HCT116 (cell line): ENCODE results near the gene CTBP2. TPM values are rescaled to one million over a fixed set of nuclear protein-coding genes. Genes with fewer than 3 reads are reported as not detected.

Source experiments
- ATAC-seq: fragments of 200-7000 bp; cut with Tn5 transposase; 2 replicates; pipeline ENCODE4 v1.9.1; 2020; ENCODE audit warnings: mild to moderate bottlenecking, moderate library complexity
- BruUV-seq: library from RNA; stranded (reverse); fragments of 400-500 nt; replicated peaks from 2 replicates; lab custom pipeline; 2021; lab: Mats Ljungman, UMichigan
- CTCF ChIA-PET: fragments of 300-600 bp; sonication (Branson Sonifier 250); formaldehyde crosslinking; loops from one replicate; lab custom pipeline; 2021; ENCODE audit warnings: antibody characterized with exemption; lab: Charles Lee
- POLR2A ChIA-PET: fragments of 300-600, 350-600 bp; sonication (Branson Sonifier 250); formaldehyde crosslinking; loops from one replicate; lab custom pipeline; 2021; ENCODE audit warnings: antibody characterized with exemption; lab: Charles Lee
- RAD21 ChIA-PET, 2 experiments: fragments of 300-600 bp; sonication (Branson Sonifier 250); formaldehyde crosslinking; loops; one replicate each; lab custom pipeline; 2023; ENCODE audit warnings: low total read pairs in 2 of 2; ENCODE audit not compliant: uncharacterized antibody in 2 of 2, unreplicated experiment in 2 of 2, low non-redundant PET in 1 of 2; lab: Charles Lee
- DNase-seq: peaks from one replicate; pipeline ENCODE4 v3.0.0-alpha.2; 2010; ENCODE audit warnings: low read depth, low spot score
- H2AFZ ChIP-seq: fragments of 200-600 bp; shearing (Covaris generic), sonication (generic); 2 replicates; pipeline ENCODE4 v1.6.1; 2017; ENCODE audit warnings: low read depth, mixed run types, mixed read lengths, antibody characterized with exemption, low read length; ENCODE audit not compliant: poor library complexity, severe bottlenecking
- H3K27ac ChIP-seq: 2 replicates; pipeline ENCODE4 v1.5.1; 2012; ENCODE audit warnings: low read depth, low read length
- H3K27me3 ChIP-seq: fragments of 200-600 bp; sonication (generic); 2 replicates; pipeline ENCODE4 v1.6.1; 2016; ENCODE audit warnings: mixed run types, low read length, mixed read lengths; ENCODE audit not compliant: insufficient read depth
- H3K36me3 ChIP-seq, 2 experiments: fragments of 200-500 bp in 1 of 2; fragments of 200-600 bp in 1 of 2; sonication (Bioruptor generic) in 1 of 2; sonication (generic) in 1 of 2; 2 replicates each; pipeline versions ENCODE4 v1.5.1 to v1.6.1; 2014 to 2016; ENCODE audit warnings: low read length in 2 of 2, inconsistent platforms in 1 of 2, mixed read lengths in 1 of 2, mixed run types in 1 of 2; ENCODE audit not compliant: insufficient read depth in 2 of 2, control insufficient read depth in 1 of 2
- H3K4me1 ChIP-seq, 2 experiments: fragments of 200-600 bp in 1 of 2; sonication (generic) in 1 of 2; 2 replicates each; pipeline versions ENCODE4 v1.5.1 to v1.6.1; 2012 to 2017; ENCODE audit warnings: low read length in 2 of 2, inconsistent platforms in 1 of 2, mild to moderate bottlenecking in 1 of 2, mixed read lengths in 1 of 2, mixed run types in 1 of 2, moderate library complexity in 1 of 2; ENCODE audit not compliant: insufficient read depth in 2 of 2, control insufficient read depth in 1 of 2
- H3K4me2 ChIP-seq: fragments of 200-600 bp; sonication (generic); 2 replicates; pipeline ENCODE4 v1.6.1; 2017; ENCODE audit warnings: mixed run types, low read length, mixed read lengths
- H3K4me3 ChIP-seq, 2 experiments: fragments of 200-600 bp in 1 of 2; sonication (generic) in 1 of 2; replicated peaks in 1 of 2; 2 replicates each; pipeline ENCODE4 v1.5.1; 2011 to 2016; ENCODE audit warnings: low read length in 2 of 2, control low read depth in 1 of 2, low read depth in 1 of 2, mild to moderate bottlenecking in 1 of 2, mixed read lengths in 1 of 2, mixed run types in 1 of 2
- H3K79me2 ChIP-seq: fragments of 200-600 bp; sonication (generic); 2 replicates; pipeline ENCODE4 v1.6.1; 2017; ENCODE audit warnings: mild to moderate bottlenecking, mixed run types, low read length, moderate library complexity, mixed read lengths; ENCODE audit not compliant: insufficient read depth
- H3K9ac ChIP-seq: fragments of 200-600 bp; sonication (generic); 2 replicates; pipeline ENCODE4 v1.6.1; 2016; ENCODE audit warnings: low read length, mixed read lengths
- H3K9me2 ChIP-seq: fragments of 200-600 bp; sonication (generic), shearing (Covaris generic); 2 replicates; pipeline ENCODE4 v1.6.1; 2017; ENCODE audit warnings: mixed run types, mild to moderate bottlenecking, moderate library complexity; ENCODE audit not compliant: insufficient read depth
- H3K9me3 ChIP-seq, 2 experiments: fragments of 200-500 bp in 1 of 2; fragments of 200-600 bp in 1 of 2; sonication (Bioruptor generic) in 1 of 2; sonication (generic) in 1 of 2; 2 replicates each; pipeline ENCODE4 v1.6.1; 2014 to 2017; ENCODE audit warnings: low read length in 2 of 2, mixed read lengths in 2 of 2, inconsistent platforms in 1 of 2, low read depth in 1 of 2, mild to moderate bottlenecking in 1 of 2, mixed run types in 1 of 2, moderate library complexity in 1 of 2; ENCODE audit not compliant: control insufficient read depth in 1 of 2, insufficient read depth in 1 of 2
- H4K20me1 ChIP-seq: fragments of 200-600 bp; sonication (generic), shearing (Covaris generic); 2 replicates; pipeline ENCODE4 v1.6.1; 2017; ENCODE audit warnings: mixed run types, mild to moderate bottlenecking, moderate library complexity; ENCODE audit not compliant: insufficient read depth
- CEBPB ChIP-seq: IDR thresholded peaks from 2 replicates; pipeline ENCODE4 v1.6.1; 2012; ENCODE audit warnings: low read depth
- EGR1 ChIP-seq: IDR thresholded peaks from 2 replicates; pipeline ENCODE4 v1.6.1; 2012; ENCODE audit warnings: low read depth
- ELF1 ChIP-seq: IDR thresholded peaks from 2 replicates; pipeline ENCODE4 v1.6.1; 2012; ENCODE audit warnings: low read depth, borderline replicate concordance
- EZH2 ChIP-seq: fragments of 200-600 bp; sonication (generic); IDR thresholded peaks from 2 replicates; pipeline ENCODE4 v1.6.1; 2017; ENCODE audit warnings: antibody characterized with exemption, mixed run types
- EZH2phosphoT487 ChIP-seq: fragments of 200-600 bp; IDR thresholded peaks from 2 replicates; pipeline ENCODE4 v1.6.1; 2018; ENCODE audit warnings: antibody characterized with exemption, borderline replicate concordance
- FOSL1 ChIP-seq: IDR thresholded peaks from 2 replicates; pipeline ENCODE4 v1.6.1; 2012; ENCODE audit warnings: low read depth
- JUND ChIP-seq: IDR thresholded peaks from 2 replicates; pipeline ENCODE4 v1.6.1; 2012
- POLR2A ChIP-seq: IDR thresholded peaks from 2 replicates; pipeline ENCODE4 v1.7.0; 2011; ENCODE audit warnings: borderline replicate concordance; ENCODE audit not compliant: insufficient read depth, insufficient read length; ENCODE audit errors: extremely low read depth
- POLR2AphosphoS5 ChIP-seq: IDR thresholded peaks from 2 replicates; pipeline ENCODE4 v1.6.1; 2011; ENCODE audit warnings: mild to moderate bottlenecking, low read depth, low read length, moderate library complexity
- SIN3A ChIP-seq: IDR thresholded peaks from 2 replicates; pipeline ENCODE4 v1.6.1; 2012; ENCODE audit warnings: low read depth
- YY1 ChIP-seq: IDR thresholded peaks from 2 replicates; pipeline ENCODE4 v1.6.1; 2011; ENCODE audit warnings: low read length, low read depth, moderate library complexity, mild to moderate bottlenecking; ENCODE audit not compliant: insufficient replicate concordance; ENCODE audit errors: extremely low read depth
- ZFX ChIP-seq: fragments of 450-650 bp; IDR thresholded peaks from 2 replicates; pipeline ENCODE4 v1.6.1; 2017
- intact Hi-C: fragments of 100-400 bp; cut with micrococcal nuclease; formaldehyde crosslinking; loops from 2 replicates; pipeline ENCODE4 v1.10.0; 2022
- total RNA-seq: library from RNA; stranded (reverse); gene quantifications from one replicate; pipeline ENCODE4 v1.2.1, GENCODE V29; 2021; ENCODE audit not compliant: unreplicated experiment
- TF ChIP-seq, protein P1 (sequence below): IDR thresholded peaks from 2 replicates; pipeline ENCODE4 v1.6.1; 2012; ENCODE audit warnings: low read depth
- TF ChIP-seq, protein P2 (sequence below): IDR thresholded peaks from 2 replicates; pipeline ENCODE4 v1.6.1; 2012
- TF ChIP-seq, protein P3 (sequence below), 3 experiments: fragments of 200-600 bp in 1 of 3; sonication (generic) in 1 of 3; IDR thresholded peaks in 2 of 3; conservative IDR thresholded peaks in 1 of 3; 2 replicates each; pipeline ENCODE4 v1.5.1; 2012 to 2017; ENCODE audit warnings: low read depth in 2 of 3, low read length in 2 of 3, antibody characterized with exemption in 1 of 3, borderline replicate concordance in 1 of 3, control low read depth in 1 of 3, mild to moderate bottlenecking in 1 of 3, mixed read lengths in 1 of 3, mixed run types in 1 of 3, moderate library complexity in 1 of 3; ENCODE audit not compliant: insufficient read depth in 1 of 3

Gene CTBP2
- total RNA-seq, 1 experiment from 2014 or later = 144 TPM

DNA sequence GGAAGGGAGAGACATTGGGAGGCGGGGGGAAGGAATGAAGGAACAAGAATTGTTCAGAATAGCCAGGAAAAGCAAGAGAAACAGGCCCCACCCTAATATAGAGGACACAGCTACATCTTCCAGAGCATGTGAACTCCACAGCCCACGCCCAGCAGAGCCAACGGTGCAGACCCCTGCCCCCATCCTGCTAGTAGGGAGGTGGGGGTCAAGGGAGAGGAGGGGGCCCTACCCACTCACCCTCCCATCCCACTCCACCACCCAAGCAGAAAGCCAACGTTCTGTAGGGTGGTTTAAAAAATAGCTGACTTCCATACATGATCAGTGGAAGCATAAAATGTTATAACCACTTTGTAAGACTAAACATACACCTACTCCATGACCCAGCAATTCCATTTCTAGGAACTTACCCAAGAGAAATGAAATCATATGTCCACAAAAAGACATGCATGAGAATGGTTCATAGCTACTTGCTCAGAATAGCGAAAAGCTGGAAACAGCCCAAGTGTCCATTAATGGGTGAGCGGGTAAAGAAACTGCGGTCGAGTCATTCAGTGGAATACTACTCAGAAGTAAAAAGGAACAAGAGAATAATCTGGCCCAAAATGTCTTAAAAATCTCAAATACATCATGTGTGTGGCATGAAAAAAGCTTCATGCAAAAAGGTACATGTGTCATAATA is 31.8 kb downstream of the CTBP2 start (continued):
- TF ChIP-seq, protein P1, sequence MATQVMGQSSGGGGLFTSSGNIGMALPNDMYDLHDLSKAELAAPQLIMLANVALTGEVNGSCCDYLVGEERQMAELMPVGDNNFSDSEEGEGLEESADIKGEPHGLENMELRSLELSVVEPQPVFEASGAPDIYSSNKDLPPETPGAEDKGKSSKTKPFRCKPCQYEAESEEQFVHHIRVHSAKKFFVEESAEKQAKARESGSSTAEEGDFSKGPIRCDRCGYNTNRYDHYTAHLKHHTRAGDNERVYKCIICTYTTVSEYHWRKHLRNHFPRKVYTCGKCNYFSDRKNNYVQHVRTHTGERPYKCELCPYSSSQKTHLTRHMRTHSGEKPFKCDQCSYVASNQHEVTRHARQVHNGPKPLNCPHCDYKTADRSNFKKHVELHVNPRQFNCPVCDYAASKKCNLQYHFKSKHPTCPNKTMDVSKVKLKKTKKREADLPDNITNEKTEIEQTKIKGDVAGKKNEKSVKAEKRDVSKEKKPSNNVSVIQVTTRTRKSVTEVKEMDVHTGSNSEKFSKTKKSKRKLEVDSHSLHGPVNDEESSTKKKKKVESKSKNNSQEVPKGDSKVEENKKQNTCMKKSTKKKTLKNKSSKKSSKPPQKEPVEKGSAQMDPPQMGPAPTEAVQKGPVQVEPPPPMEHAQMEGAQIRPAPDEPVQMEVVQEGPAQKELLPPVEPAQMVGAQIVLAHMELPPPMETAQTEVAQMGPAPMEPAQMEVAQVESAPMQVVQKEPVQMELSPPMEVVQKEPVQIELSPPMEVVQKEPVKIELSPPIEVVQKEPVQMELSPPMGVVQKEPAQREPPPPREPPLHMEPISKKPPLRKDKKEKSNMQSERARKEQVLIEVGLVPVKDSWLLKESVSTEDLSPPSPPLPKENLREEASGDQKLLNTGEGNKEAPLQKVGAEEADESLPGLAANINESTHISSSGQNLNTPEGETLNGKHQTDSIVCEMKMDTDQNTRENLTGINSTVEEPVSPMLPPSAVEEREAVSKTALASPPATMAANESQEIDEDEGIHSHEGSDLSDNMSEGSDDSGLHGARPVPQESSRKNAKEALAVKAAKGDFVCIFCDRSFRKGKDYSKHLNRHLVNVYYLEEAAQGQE = no peak
- TF ChIP-seq JUND (no peak), YY1 (no peak), ELF1 (no peak), SIN3A (no peak)
- TF ChIP-seq, all 23 proteins: peak for 0

DNA sequence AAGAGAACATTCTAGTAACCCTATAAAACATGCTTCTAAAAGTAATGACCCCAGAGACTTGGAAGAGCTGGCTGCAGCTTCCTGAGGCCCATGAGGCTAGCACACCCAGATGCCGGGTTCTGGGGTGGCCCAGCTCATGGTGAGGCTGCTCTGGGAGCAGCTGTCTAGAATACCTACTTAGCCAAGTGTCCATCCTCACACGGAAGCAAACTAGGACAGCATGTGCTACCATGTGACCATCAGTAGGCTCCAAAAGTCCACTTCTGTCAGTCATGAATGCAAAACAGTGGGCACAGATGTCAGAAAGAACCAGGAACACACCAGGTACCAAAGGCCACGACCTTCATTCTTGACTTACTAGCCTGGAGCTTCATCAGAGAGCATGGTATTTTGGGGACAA is 32.4 kb downstream of the CTBP2 start:
- H3K9me2 ChIP-seq = no peaks in the 10 kb centered on the region
- BruUV-seq = no TSS peak
- DNase-seq (no peak), ATAC-seq (no peak)
- no peak overlapping the region for H3K27ac ChIP-seq
- no peak overlapping the region for H3K9ac ChIP-seq
- no peak overlapping the region for H3K4me3 ChIP-seq
- ChIA-PET CTCF (no interaction called here), RAD21 (no interaction called here), POLR2A (no interaction called here)
- H3K27me3 ChIP-seq = no peaks in the 10 kb centered on the region
- peaks cover 31 to 63% of the 10 kb centered on the region in 2 experiments for H3K4me1 ChIP-seq
- intact Hi-C loops = no loop called here
- no peaks in the 10 kb centered on the region for H3K9me3 ChIP-seq
- H3K79me2 ChIP-seq = peaks cover 98% of the 10 kb centered on the region
- H3K4me2 ChIP-seq = no peak overlapping the region
- peaks cover 9% of the 10 kb centered on the region; the same call in 1 of the 2 replicates for H4K20me1 ChIP-seq
- H3K36me3 ChIP-seq = peaks cover 0 to 17% of the 10 kb centered on the region in 2 experiments; a peak in 1 of 4 replicates
- no peak overlapping the region for H2AFZ ChIP-seq
- TF ChIP-seq ZFX = no peak
- TF ChIP-seq JUND = no peak
- TF ChIP-seq, protein P2, sequence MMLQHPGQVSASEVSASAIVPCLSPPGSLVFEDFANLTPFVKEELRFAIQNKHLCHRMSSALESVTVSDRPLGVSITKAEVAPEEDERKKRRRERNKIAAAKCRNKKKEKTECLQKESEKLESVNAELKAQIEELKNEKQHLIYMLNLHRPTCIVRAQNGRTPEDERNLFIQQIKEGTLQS = no peak
- TF ChIP-seq SIN3A = no peak
- no peak for TF ChIP-seq POLR2A
- TF ChIP-seq, protein P1 = no peak
- TF ChIP-seq ELF1 = no peak
- TF ChIP-seq, protein P3, sequence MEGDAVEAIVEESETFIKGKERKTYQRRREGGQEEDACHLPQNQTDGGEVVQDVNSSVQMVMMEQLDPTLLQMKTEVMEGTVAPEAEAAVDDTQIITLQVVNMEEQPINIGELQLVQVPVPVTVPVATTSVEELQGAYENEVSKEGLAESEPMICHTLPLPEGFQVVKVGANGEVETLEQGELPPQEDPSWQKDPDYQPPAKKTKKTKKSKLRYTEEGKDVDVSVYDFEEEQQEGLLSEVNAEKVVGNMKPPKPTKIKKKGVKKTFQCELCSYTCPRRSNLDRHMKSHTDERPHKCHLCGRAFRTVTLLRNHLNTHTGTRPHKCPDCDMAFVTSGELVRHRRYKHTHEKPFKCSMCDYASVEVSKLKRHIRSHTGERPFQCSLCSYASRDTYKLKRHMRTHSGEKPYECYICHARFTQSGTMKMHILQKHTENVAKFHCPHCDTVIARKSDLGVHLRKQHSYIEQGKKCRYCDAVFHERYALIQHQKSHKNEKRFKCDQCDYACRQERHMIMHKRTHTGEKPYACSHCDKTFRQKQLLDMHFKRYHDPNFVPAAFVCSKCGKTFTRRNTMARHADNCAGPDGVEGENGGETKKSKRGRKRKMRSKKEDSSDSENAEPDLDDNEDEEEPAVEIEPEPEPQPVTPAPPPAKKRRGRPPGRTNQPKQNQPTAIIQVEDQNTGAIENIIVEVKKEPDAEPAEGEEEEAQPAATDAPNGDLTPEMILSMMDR (IDR thresholded peaks at IDR 0.05 in 2 of 3, conservative IDR thresholded peaks at IDR 0.05 in 1 of 3; ENCODE audit: borderline replicate concordance in 1 of 3, insufficient read depth in 1 of 3, low read depth in 2 of 3, low read length in 2 of 3) = no peak
- no peak for TF ChIP-seq CEBPB
- no peak for TF ChIP-seq YY1
- no peak for TF ChIP-seq FOSL1
- no peak for TF ChIP-seq EZH2
- TF ChIP-seq EZH2phosphoT487 = no peak
- TF ChIP-seq EGR1 = no peak
- no peak for TF ChIP-seq POLR2AphosphoS5
